Measurements from ENCODE around the gene CDCA8. TPM values are rescaled to one million over a fixed set of nuclear protein-coding genes. Genes with fewer than 3 reads are reported as not detected.
A peak's percentile ranks its signal among the peaks of the same experiment; 100 is the strongest.

The CDCA8 gene
- total and polyA plus RNA-seq, 2 of the 13 experiments (the other 11 are each of a cell fraction or from before 2014, with no cell fraction given): 24.1 to 38.6 TPM

DNA sequence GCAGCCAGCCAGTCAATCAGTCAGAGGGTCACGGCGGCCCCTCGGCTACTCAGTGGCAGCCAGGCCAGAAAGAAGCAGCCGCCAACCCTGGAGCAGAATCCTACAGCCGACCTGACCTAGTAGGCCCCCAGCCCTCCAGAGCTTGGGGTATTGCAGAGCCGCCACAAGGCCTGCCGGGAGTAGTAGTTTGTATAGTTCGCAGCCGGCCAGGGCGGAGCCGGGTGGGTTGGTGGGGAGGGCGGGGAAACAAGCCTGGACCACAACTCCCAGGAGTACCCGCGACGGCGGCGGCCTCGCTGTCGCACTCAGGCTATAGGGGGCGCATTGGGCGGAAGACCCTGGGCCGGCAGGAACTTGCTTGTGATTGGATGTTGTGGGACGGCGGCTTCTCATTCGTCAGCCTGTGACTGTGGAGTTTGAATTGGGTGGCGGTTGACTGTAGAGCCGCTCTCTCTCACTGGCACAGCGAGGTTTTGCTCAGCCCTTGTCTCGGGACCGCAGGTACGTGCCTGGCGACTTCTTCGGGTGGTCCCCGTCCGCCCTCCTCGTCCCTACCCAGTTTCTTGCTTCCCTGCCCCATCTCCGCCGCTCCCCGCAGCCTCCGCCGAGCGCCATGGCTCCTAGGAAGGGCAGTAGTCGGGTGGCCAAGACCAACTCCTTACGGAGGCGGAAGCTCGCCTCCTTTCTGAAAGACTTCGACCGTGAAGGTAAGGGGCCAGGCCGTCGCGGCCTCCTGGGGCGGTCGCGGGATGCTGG is at the start of gene CDCA8 (continued):
- TF ChIP-seq ELF4 (CRISPR knock-in tag; IDR thresholded peaks at IDR 0.05; ENCODE audit: borderline replicate concordance) (peak; percentile 54; the same call in 1 of the 2 replicates), GZF1 (CRISPR knock-in tag; IDR thresholded peaks at IDR 0.05) (0 out of 2 replicates have a peak, but pooled peaks have one; percentile 6), CEBPG (CRISPR knock-in tag; IDR thresholded peaks at IDR 0.05) (peak; percentile 71), CREM (IDR thresholded peaks at IDR 0.05) (peak; percentile 98), CREM (CRISPR knock-in tag; IDR thresholded peaks at IDR 0.05) (no peak), MXI1 (IDR thresholded peaks at IDR 0.05; ENCODE audit: borderline replicate concordance, low read depth, low read length) (peak; percentile 95; the same call in 2 of the 3 replicates), ZFP37 (CRISPR knock-in tag; IDR thresholded peaks at IDR 0.05; ENCODE audit: borderline replicate concordance) (0 out of 2 replicates have a peak, but pooled peaks have one; percentile 64), ZNF790 (CRISPR knock-in tag; IDR thresholded peaks at IDR 0.05; ENCODE audit: borderline replicate concordance) (0 out of 2 replicates have a peak, but pooled peaks have one; percentile 58), MAZ (IDR thresholded peaks at IDR 0.05; ENCODE audit: borderline replicate concordance, low read depth, low read length) (0 out of 2 replicates have a peak, but pooled peaks have one; percentile 56), MAZ (CRISPR knock-in tag; IDR thresholded peaks at IDR 0.05; ENCODE audit: low read depth) (peak; percentile 19; the same call in 1 of the 2 replicates), HDAC2 (CRISPR knock-in tag; IDR thresholded peaks at IDR 0.05) (peak; percentile 80), KAT8 (CRISPR knock-in tag; IDR thresholded peaks at IDR 0.05) (peak; percentile 90), JUND (CRISPR knock-in tag; IDR thresholded peaks at IDR 0.05) (0 out of 2 replicates have a peak, but pooled peaks have one; percentile 19), ZFP90 (CRISPR knock-in tag; IDR thresholded peaks at IDR 0.05; ENCODE audit: borderline replicate concordance) (peak; percentile 47; the same call in 1 of the 2 replicates), ZNF850 (CRISPR knock-in tag; conservative IDR thresholded peaks at IDR 0.05) (no peak), PHF21A (CRISPR knock-in tag; IDR thresholded peaks at IDR 0.05) (peak; percentile 55; the same call in 1 of the 2 replicates), HOXA7 (CRISPR knock-in tag; IDR thresholded peaks at IDR 0.05) (no peak), NRL (CRISPR knock-in tag; IDR thresholded peaks at IDR 0.05; ENCODE audit: borderline replicate concordance) (0 out of 2 replicates have a peak, but pooled peaks have one; percentile 40), ZNF792 (CRISPR knock-in tag; IDR thresholded peaks at IDR 0.05) (peak; percentile 55; the same call in 1 of the 2 replicates), SRSF1 (optimal IDR thresholded peaks at IDR 0.05; ENCODE audit: low read depth, low read length) (peak; percentile 25), SP1 (IDR thresholded peaks at IDR 0.05) (no peak), SP1 (CRISPR knock-in tag; IDR thresholded peaks at IDR 0.05) (peak; percentile 49; the same call in 1 of the 2 replicates)
- TF ChIP-seq, protein P1, sequence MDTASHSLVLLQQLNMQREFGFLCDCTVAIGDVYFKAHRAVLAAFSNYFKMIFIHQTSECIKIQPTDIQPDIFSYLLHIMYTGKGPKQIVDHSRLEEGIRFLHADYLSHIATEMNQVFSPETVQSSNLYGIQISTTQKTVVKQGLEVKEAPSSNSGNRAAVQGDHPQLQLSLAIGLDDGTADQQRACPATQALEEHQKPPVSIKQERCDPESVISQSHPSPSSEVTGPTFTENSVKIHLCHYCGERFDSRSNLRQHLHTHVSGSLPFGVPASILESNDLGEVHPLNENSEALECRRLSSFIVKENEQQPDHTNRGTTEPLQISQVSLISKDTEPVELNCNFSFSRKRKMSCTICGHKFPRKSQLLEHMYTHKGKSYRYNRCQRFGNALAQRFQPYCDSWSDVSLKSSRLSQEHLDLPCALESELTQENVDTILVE (CRISPR knock-in tag; IDR thresholded peaks at IDR 0.05): peak; percentile 18; the same call in 1 of the 2 replicates
- TF ChIP-seq, protein P2, sequence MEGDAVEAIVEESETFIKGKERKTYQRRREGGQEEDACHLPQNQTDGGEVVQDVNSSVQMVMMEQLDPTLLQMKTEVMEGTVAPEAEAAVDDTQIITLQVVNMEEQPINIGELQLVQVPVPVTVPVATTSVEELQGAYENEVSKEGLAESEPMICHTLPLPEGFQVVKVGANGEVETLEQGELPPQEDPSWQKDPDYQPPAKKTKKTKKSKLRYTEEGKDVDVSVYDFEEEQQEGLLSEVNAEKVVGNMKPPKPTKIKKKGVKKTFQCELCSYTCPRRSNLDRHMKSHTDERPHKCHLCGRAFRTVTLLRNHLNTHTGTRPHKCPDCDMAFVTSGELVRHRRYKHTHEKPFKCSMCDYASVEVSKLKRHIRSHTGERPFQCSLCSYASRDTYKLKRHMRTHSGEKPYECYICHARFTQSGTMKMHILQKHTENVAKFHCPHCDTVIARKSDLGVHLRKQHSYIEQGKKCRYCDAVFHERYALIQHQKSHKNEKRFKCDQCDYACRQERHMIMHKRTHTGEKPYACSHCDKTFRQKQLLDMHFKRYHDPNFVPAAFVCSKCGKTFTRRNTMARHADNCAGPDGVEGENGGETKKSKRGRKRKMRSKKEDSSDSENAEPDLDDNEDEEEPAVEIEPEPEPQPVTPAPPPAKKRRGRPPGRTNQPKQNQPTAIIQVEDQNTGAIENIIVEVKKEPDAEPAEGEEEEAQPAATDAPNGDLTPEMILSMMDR (CRISPR knock-in tag; IDR thresholded peaks at IDR 0.05): peak; percentile 89
- TF ChIP-seq, protein P3, sequence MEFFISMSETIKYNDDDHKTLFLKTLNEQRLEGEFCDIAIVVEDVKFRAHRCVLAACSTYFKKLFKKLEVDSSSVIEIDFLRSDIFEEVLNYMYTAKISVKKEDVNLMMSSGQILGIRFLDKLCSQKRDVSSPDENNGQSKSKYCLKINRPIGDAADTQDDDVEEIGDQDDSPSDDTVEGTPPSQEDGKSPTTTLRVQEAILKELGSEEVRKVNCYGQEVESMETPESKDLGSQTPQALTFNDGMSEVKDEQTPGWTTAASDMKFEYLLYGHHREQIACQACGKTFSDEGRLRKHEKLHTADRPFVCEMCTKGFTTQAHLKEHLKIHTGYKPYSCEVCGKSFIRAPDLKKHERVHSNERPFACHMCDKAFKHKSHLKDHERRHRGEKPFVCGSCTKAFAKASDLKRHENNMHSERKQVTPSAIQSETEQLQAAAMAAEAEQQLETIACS (CRISPR knock-in tag; IDR thresholded peaks at IDR 0.05): no peak; the same call in 1 of the 2 replicates
- TF ChIP-seq, protein P4, sequence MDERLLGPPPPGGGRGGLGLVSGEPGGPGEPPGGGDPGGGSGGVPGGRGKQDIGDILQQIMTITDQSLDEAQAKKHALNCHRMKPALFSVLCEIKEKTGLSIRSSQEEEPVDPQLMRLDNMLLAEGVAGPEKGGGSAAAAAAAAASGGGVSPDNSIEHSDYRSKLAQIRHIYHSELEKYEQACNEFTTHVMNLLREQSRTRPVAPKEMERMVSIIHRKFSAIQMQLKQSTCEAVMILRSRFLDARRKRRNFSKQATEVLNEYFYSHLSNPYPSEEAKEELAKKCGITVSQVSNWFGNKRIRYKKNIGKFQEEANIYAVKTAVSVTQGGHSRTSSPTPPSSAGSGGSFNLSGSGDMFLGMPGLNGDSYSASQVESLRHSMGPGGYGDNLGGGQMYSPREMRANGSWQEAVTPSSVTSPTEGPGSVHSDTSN (CRISPR knock-in tag; IDR thresholded peaks at IDR 0.05): no peak

All from HepG2 (cell line).